ENCODE data around the gene TRIM9. TPM values are rescaled to one million over a fixed set of nuclear protein-coding genes. Genes with fewer than 3 reads are reported as not detected.

The TRIM9 gene
- total and polyA plus RNA-seq, 2 experiments from 2014 or later = 4.4 to 6.2 TPM

GRCh38 chr14:50964683-50965390 lies 130.1 kb downstream of the TRIM9 start:
- Mint-ChIP-seq H3K4me1 (no peaks in the 10 kb centered on the region), H3K4me3 (no peak overlapping the region), H3K9me3 (no peaks in the 10 kb centered on the region; the same call in 2 of the 3 replicates), H3K27ac (no peak overlapping the region), H3K27me3 (ENCODE audit: insufficient read depth, low read depth, poor library complexity) (peaks cover 6% of the 10 kb centered on the region), H3K36me3 (ENCODE audit: low read depth) (no peaks in the 10 kb centered on the region)
- Histone ChIP-seq H3K79me2 (replicated peaks; ENCODE audit: insufficient read depth) (no peaks in the 10 kb centered on the region), H3K9me2 (ENCODE audit: insufficient read depth) (peaks cover 3% of the 10 kb centered on the region; the same call in 1 of the 2 replicates), H3K4me1 (ENCODE audit: insufficient read depth) (no peaks in the 10 kb centered on the region), H3F3A (replicated peaks; ENCODE audit: low read depth) (no peaks in the 10 kb centered on the region), H3K36me3 (ENCODE audit: insufficient read depth) (no peaks in the 10 kb centered on the region), H3K27me3 (ENCODE audit: insufficient read depth) (no peaks in the 10 kb centered on the region), H3K4me2 (no peak overlapping the region), H2AFZ (no peak overlapping the region), H4K20me1 (replicated peaks; ENCODE audit: insufficient read depth) (no peaks in the 10 kb centered on the region), H3K4me3 (no peak overlapping the region), H3K27ac (ENCODE audit: low read depth) (no peak overlapping the region)
- DNase-seq (ENCODE audit: low spot score) = no peak
- ATAC-seq = no peak
- TF ChIP-seq POLR2AphosphoS5 (IDR thresholded peaks at IDR 0.05; ENCODE audit: low read depth) (no peak), ZNF114 (CRISPR knock-in tag; IDR thresholded peaks at IDR 0.05) (no peak), EZH2 (IDR thresholded peaks at IDR 0.05; ENCODE audit: low read depth, unreplicated experiment) (no peak), REST (IDR thresholded peaks at IDR 0.05; ENCODE audit: unreplicated experiment) (no peak), ETS1 (IDR thresholded peaks at IDR 0.05) (no peak), EZH2phosphoT487 (IDR thresholded peaks at IDR 0.05; ENCODE audit: unreplicated experiment) (no peak), NANOG (IDR thresholded peaks at IDR 0.05; ENCODE audit: borderline replicate concordance) (no peak), STAT1 (IDR thresholded peaks at IDR 0.05; ENCODE audit: unreplicated experiment) (no peak)

GRCh38 chr14:50963919-50964318 lies 131.0 kb downstream of the TRIM9 start:
- no peaks in the 10 kb centered on the region for H3K79me2 ChIP-seq (replicated peaks; ENCODE audit: insufficient read depth)
- Mint-ChIP-seq H3K36me3 (ENCODE audit: low read depth) (no peaks in the 10 kb centered on the region), H3K4me1 (no peaks in the 10 kb centered on the region), H3K4me3 (no peak overlapping the region), H3K9me3 (no peaks in the 10 kb centered on the region; the same call in 2 of the 3 replicates), H3K27me3 (ENCODE audit: insufficient read depth, low read depth, poor library complexity) (peaks cover 6% of the 10 kb centered on the region), H3K27ac (no peak overlapping the region)
- H3K4me3 ChIP-seq = no peak overlapping the region
- no peak for DNase-seq (ENCODE audit: low spot score)
- no peak for ATAC-seq
- H2AFZ ChIP-seq = no peak overlapping the region
- H3K27ac ChIP-seq (ENCODE audit: low read depth) = no peak overlapping the region
- H3F3A ChIP-seq (replicated peaks; ENCODE audit: low read depth) = no peaks in the 10 kb centered on the region
- no peaks in the 10 kb centered on the region for H3K4me1 ChIP-seq (ENCODE audit: insufficient read depth)
- no peaks in the 10 kb centered on the region for H4K20me1 ChIP-seq (replicated peaks; ENCODE audit: insufficient read depth)
- peaks cover 3% of the 10 kb centered on the region; the same call in 1 of the 2 replicates for H3K9me2 ChIP-seq (ENCODE audit: insufficient read depth)
- H3K27me3 ChIP-seq (ENCODE audit: insufficient read depth) = no peaks in the 10 kb centered on the region
- no peak for TF ChIP-seq STAT1 (IDR thresholded peaks at IDR 0.05; ENCODE audit: unreplicated experiment)
- TF ChIP-seq POLR2AphosphoS5 (IDR thresholded peaks at IDR 0.05; ENCODE audit: low read depth) = no peak
- H3K4me2 ChIP-seq = no peak overlapping the region
- no peaks in the 10 kb centered on the region for H3K36me3 ChIP-seq (ENCODE audit: insufficient read depth)
